GM23248 (cell line): ENCODE measurements around the gene F2RL2.

Experiments
- EZH2 ChIP-seq: fragments of 200-600 bp; sonication (generic); IDR thresholded peaks from 2 replicates; pipeline ENCODE4 v1.6.1; 2018; ENCODE audit warnings: antibody characterized with exemption, mild to moderate bottlenecking; ENCODE audit not compliant: insufficient read depth, poor library complexity, severe bottlenecking
- EZH2phosphoT487 ChIP-seq: fragments of 200-600 bp; sonication (generic); IDR thresholded peaks from 2 replicates; pipeline ENCODE4 v1.6.1; 2018; ENCODE audit warnings: antibody characterized with exemption, moderate library complexity, mild to moderate bottlenecking, low read depth; ENCODE audit not compliant: insufficient read depth

GRCh38 chr5:76607353-76607871 is 15.8 kb downstream of the F2RL2 start:
- TF ChIP-seq EZH2phosphoT487 (no peak), EZH2 (no peak)
